ENCODE results near the gene ZFHX2.

ZFHX2 gene

DNA sequence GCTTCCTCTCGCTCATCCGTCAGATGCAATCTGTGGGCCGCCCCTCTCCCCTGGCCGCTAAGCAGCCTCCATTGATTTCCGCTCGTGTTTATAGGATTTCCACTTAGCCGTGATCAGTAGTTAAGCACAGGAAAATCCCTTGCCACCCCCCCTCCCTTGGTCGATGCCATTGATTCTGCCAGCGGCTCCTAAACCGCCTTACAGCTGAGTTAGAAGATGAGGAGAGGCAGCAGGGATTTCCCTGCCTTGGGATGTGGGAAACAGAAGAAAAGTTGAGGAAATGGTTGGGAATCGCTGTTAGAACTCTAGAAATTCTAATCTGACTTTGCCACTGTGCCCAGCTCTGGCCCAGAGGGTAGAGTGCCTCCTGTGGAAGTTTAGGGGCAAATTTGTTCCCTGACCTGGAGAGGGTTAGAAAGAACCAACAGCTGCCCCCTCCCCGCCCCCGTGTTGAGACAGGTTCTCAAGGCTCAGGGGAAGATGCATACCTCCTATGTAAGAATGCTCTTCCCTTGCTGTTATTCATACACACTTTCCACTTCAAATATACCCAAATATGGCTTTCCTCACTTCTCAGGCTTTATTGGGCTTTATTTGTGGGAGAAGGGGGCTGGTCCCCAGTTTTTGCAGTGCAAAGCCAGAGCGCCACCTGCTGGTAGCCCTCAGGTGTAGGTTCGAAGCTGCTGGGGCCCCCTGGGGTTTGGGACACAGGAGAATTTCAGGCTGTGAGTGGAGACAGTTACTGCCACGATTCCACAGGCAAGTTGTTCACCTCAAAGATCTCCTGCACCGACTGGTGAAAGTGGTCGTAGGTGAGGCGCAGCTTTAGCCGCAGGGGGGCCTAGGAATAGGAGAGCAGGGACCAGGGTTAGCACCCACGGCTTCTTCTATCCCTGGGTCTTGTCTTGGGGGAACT lies 7.7 kb upstream of the ZFHX2 start:
- peak; percentile 31 for DNase-seq

DNA sequence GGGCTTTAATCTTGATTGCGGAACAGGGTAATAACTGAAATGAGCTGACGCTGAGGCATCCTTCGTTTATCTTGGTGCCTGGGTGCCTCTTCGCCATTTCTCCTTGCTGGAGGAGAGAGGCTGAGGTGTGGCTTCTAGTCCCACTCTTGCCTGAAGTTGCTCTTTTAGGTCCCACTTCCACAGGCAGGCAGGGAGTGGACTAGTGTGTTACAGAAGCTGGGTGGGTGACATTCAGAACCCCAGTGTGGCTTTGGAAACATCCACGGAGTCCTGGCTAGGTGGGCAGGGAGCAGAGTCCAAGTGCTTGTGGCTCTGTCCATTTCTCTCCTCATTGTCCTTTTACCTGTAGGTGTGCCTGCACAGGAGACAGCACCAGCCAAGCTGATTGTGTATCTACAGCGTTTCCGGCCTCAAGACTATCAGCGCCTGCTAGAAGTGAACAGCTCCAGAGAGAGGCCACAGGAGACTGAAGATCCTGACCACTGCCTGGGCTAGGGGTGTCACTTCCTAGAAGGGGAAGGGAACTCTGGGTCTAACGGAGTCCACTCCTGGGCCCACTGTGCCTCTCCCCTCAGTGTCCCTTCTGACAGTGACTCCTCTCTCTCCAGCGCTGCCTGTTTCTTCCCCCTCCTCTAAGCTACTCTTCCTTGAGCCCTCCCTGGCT lies 6.9 kb upstream of the ZFHX2 start:
- DNase-seq = no peak

DNA sequence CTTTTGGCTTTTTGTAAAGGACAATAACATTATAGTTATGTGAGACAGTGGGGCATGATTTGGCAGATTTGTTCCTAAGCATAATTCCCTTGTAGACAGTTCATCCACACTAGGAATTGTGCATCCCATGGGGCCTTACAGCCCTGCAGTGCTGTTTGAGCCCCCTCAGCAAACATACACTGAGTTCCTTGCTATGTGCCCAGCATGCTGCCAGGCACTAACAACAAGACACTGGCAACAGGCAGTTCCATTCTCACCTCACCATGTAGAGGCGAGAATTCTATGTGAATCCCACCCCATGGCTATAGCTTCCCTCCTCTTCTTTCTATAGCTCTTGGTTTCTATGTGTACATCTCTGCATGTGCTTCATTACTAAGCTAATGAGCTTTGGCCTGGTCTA lies 6.4 kb upstream of the ZFHX2 start:
- no peak for DNase-seq

DNA sequence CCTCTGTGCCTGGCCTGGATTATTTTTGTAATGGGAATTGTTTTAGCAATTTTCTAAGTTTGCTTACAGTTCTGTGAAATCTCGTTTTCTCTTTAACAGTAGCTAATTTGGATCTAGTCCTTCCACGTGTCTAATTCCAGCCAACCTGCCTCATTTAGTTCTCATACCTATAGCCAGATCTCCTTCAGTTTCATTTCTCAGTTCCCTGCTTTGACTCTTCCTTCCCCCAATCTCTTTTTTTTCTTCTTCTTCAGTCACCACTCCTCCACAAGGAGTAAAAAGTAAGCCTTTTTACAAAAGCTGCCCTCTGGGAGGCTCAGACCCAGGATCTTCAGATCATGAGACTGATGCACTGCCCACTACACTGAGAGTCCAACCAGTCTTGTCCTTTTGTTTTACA lies 6.0 kb upstream of the ZFHX2 start:
- DNase-seq = no peak

DNA sequence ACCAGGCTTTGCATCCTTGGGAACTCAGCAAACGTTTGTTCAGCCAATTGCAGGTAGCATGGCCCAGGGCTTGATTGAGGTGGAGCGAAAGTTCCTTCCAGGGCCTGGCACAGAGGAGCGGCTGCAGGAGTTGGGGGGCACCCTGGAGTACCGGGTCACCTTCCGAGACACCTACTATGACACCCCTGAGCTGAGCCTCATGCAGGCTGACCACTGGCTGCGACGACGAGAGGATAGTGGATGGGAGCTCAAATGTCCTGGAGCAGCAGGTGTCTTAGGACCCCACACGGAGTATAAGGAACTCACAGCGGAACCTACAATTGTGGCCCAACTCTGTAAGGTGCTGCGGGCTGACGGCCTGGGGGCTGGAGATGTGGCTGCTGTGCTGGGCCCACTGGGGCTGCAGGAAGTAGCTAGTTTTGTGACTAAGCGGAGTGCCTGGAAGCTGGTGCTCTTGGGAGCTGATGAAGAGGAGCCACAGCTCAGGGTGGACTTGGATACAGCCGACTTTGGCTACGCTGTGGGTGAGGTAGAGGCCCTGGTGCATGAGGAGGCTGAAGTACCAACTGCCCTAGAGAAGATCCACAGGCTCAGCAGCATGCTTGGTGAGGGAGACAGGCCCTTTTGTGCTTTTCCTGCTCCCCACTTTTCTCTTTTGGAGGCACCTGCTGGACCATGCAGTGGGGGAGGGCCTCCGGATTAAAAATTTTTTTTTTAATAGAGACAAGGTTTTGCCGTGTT lies 5.3 kb upstream of the ZFHX2 start:
- DNase-seq = no peak

DNA sequence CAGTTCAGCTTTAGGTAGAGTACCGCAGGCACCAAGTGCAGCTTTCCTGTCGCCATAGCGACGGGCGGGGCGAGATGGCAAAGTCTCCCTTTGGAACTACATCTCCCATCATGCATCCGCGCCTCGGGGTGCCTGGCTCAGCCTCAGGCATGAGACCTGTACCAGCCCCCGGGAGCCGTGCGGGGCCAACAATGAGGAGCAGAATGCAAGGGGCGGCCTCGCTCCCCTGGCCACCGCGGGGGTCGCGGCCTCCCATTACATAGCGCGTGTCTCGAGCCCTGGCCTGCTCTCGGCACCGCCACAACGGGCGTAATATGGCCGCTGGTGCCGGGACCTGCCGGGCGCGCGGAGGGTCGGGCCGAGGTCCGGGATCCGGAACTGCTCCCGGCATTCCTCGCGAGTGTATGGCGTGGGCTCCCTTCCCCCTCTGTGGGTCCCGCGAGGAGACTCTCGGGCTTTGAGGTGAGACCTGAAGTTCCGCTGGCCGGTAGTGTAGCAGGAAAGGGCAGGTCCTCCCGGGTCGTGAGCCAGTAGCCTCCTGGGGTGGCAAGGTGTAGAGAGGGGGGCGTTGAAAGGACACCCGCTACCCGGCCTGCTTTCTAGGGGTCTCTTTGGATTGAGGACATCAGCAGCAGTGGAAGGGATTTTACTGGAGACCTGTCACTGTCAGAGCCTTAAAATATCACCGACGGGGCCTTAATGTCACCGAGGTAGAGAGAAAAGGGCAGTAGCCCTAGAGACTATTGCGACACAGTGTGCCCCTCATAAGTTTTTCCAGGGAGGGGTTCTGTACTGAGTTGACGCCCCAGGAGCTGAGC lies 4.5 kb upstream of the ZFHX2 start, which contains the start of gene THTPA:
Gene THTPA (plus strand): TSS at position 390 of the 818 bp plus-strand sequence. CDS start 487 bp downstream, outside the sequence.
- peak; percentile 93 for DNase-seq

DNA sequence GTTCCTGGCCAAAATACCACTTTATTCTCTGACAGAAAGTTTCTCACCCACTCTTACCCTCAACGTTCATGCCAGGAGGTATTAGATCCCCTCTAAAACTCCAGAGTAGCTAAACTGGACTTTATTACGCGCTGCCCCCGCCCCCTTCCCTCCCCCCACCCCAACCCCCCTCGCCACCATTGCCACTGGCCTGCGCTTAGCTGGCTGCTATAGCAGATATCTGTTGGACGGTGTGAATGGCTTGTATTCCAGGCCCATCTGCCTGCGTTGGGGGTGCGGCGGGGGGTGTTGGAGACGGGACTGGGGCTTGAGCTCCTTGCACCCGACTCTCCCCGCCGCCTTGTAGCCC lies 3.9 kb upstream of the ZFHX2 start:
- DNase-seq = no peak

DNA sequence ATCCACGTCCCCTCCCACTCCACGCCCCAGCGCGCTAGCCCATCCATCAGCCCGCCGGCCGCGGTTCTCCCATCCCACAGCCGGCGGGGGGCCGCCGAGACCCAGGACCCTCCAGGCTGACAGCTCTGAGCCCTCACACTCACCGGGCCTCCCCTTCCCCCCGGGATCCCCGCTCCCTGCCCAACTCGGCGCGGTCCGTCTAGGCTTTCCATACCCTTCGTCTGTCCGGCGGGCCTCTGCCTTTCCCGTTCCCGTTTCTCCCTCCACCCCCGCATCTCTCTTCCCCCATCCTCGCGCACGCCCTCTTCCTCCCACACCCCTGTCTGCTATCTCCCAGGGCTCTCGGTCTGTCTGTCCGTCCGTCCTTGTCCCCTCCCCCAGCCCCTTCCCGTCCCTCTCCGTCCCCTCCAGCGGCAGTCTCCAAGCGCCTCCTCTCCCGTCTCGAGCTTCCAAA lies 726 bp downstream of the ZFHX2 start:
- DNase-seq = peak; percentile 67

DNA sequence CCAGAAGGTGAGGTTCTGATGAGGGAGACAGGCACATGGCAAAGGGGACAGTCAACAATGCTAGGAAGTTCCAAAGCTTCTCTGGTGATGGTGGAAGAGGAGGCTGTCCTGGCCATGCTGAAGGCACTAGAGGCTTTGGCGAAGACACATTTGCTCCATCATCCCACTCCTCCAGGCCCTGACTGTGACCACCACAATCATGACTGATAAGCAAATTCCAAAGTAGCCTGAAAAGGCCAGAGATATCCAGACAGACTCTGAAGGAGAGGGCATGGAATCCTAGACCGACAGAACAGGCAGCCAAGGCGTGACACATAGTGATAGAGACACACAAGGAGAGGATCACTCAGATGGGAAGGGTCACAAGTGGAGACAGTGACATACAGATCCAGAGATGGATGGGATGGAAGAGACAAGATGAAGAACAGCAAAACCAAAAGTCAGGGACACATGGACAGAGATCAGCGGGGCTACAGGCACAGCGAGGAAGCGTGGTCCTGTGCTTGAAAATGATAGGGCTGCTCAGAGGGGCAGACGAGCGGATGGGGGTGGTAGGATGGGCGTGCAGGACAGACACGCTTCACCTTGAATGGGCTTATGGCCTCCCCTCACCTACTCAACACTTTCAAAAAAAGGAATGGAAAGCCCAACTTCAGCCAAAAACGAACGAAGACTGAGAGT lies 1.3 kb downstream of the ZFHX2 start:
- DNase-seq = peak; percentile 33

DNA sequence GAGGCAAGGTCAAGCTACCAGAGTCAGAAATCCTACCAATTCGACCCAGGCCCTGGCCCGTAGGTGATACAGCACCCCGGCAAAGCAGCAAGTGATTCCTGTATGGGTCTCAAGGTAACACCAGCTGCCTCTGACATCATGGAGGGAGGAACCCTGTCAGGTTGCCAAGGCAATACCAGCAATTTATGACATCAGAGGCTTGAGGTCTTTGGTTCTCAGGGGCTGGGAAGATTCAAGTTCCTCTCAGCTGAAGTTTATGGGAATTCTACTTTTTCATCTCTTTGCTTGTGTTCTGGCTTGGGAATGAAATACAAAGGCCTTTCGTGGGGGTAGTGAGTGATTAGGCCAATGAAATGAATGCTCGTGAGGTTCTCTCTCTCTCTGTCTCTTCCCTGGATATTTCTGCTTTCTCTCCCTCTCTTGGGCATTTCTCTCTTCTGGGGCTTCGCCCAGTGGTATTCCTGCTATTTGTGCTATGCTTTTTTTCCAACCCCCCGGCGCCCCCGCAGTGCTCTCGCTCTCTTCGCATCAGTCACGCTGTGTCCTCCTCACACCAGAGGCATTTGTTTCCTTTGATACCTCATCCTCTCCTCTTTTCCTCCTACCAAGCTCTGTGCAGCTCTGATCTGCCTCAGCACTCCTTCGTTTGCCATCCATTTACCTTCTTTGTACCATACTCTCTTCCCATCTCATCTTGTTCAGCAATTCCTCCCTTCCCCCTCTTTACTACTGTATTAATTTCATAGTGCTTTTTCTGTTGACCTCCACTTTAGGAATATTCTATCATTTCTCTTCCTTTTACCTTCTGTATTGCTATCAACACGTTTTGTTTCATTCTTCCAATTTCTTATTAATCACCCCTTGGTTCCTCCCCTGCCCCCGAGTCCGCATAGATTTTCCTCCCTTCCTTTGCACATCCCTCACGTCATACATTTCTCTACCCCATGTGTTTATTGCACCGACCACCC lies 2.9 kb downstream of the ZFHX2 start:
- DNase-seq = no peak

DNA sequence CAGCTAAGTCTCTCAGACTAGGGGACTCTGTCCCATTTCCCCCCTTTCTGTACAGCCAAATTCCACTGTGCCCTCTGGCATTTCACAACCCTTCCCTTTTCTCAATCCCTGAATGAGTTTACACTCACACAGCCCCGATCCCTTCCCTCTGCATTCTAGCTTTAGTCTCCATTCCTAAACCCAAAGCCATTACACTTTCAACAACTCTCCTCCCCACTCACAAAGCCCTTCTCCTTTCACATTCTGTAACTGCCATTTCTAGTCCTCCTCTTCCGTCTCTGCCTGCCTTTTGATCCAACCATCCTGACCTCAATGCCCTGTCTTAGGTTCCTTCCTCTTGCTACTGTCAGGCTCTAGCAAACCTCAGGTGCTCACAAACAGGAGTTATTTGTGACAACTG lies 3.6 kb downstream of the ZFHX2 start:
- DNase-seq = no peak

DNA sequence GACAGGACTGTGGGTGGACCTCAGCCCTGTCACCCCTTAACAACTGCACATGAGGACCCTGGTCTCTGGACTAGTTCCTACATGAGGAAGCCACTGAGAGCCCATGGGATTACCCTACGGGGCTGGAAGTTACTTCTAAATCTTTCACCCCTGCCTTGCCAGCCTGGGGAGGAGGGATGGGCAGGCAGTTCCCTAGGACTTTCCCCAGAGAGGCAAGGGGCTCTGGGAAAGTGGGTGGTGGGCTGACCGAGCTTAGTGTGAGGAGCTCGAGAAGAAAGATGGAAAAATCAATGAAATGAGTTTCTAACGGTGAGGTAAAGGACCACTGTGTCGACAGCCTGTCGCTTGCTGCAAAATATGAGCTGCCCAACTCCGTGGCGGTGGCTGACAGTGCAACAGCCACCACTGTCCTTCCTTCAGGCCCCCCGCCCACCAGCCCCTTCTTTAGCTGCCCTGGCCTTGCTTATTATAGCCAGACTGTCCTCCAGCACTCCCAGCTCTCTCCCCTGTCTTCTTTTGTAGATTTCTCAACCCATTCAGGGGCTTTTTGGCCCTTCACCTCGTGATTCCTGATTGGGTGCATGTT lies 5.0 kb downstream of the ZFHX2 start:
- DNase-seq = no peak

DNA sequence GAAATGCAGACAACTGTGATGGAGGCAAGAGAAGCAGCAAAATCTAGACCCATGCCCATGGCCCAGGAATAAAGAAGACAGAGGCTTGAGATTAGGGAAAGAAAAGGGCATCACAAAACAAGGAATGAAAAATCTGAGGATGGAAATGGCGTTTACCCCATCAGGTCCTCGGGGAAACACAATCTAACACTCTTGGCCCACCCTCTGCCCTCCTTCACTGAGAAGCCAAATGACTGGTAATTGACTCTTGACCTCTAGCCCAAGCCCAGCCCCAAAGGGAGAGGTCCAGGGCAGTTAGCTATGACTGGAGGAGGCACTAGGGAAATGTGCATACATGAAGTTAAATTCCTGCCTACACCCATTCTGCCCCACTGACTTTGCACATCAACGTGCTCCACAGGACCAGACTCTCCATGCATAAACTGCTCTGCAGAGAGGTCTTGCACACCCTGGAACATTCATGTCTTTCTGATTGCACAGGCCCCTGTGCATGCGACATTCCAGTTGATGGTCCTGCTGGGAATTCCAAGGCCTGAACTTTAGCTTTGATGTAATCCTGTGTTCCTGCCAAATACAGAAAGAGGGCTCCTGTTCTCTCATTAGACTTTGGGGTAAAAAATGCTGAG lies 5.7 kb downstream of the ZFHX2 start:
- DNase-seq = no peak

DNA sequence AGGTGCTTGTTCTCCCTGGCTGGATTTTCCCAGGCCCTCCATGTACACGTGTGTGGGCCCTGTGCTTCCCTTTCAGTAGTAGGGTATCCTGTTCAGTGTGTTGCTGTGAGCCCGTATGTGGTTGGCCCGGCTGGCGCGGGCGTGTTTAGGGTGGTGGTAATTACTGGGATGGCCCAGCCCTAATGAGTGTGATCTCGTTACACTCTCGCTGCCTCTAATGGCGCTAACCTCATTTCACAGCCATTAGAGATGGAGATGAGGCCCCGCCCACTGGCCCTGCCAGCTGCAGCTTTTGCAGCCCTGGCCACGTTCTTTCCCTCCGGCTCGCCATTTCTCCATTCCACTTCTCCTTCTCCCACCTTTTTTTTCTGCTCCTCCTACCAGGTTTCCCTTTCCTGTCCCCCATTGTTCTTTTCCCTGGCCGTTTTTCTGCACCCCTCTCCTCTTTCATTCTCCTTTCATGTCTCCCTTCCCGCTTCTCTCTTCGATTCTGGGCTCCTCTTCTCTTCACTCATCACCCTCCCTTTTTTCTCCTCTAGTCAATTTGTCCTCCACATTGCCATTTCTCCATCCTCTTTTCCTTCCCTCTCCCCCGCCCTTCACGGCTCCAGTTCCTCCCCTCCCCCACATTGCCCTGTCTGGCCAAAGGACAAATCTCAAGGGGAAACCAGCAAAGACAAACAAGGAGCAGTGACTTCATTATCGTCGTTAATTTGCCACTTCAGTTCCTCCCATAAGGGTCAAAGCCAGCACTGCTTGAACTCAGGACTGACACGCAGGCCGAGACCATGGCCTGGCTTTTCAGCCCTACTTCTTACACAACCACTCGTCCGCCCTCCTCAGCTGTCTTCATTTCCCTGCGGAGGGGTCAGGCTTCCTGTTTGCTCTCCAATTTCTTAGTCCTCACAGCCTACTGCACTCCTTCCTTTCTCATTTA lies 6.8 kb downstream of the ZFHX2 start:
- no peak for DNase-seq

DNA sequence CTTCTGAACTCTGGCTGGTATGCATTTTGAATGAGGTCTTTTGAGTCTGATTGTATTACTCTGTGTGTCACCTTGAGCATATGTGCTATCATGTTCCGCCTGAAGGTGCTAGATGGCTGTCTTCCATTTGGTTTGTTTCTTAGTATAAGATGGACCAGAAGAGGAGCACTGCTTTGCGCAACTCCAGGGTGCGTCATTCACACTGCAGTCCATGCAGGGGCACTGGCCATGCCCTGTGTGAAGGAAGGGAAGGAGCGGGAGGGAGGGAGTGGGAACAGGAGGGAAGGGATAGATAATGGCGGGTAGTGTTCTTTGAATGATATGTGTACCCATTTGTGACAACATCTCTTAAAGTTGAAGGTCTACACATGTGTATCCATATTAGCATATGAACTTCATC lies 8.2 kb downstream of the ZFHX2 start:
- no peak for DNase-seq

DNA sequence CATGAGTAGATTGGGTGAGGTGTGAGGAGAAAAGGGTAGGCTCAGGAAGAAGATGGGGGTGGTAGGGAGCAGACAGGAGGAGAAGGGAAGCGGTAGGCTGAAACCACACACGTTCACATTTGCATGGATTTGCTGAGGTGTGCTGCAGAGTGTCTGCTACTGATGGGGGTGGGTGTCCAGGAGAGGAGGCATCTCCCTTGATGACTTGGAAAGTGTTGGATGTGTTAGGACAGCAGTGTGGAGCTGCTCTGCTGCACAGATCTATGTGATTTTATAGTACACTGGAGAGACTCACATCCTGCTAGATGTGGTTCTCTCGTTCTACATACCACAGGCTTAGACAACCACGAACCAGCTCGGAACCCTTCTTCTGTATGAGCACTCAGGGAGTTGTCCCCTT lies 9.3 kb downstream of the ZFHX2 start:
- no peak for DNase-seq

DNA sequence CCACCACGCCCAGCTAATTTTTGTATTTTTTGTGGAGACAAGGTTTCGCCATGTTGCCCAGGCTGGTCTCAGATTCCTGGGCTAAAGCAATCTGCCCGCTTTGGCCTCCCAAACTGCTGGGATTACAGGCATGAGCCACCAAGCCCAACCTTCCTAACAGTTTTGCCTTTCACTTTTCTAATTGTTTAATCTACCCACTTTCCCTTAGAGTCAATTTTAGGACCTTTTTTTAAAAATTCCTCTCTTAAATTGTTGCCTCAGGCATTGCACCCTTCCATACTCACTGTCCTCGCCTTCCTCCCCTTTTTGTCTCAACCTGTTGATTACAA lies 11.5 kb downstream of the ZFHX2 start:
- no peak for DNase-seq

DNA sequence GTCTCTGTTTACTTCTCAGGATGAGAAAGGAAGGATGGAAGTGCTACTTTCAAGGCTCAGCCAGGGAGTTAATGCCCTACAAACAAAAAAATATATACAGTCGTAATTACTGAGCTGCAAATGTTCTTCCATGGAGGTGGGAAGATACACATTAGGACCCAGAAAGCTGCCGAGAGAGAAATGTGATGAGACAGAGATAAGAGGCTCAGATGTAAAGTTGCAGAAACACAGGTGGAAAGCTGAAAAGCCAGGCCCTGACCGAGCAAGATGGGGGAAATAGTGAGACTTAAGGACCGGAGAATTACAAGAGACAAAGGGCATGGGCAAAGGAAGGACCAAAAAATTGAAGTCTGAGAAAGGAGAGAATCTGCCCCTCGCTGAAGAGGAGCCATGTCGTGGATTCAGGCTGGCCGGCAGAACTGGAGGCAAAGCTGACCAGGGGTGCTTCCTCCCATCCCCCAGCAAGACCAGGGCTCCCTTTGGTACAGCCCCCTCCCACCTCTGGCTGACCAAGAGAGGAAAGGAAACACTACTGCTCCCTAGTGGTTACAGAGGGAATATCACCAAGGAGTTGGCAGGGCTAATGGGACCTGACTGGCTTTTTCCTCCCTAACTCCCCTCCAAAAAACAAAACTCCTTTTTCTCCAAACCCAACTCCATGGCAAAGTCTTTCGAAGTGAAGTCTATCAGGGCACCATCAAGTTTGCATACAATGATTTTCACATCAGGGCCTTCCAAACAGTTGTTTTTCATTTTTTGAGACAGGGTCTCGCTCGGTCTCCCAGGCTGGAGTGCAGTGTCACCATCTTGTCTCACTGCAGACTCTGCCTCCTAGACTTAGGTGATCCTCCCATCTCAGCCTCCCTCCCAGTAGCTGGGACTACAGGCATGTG lies 12.1 kb downstream of the ZFHX2 start:
- DNase-seq = peak; percentile 72
